GM18873 (cell line): Measurements from ENCODE around the gene MARCKS.

Experiments
- ATAC-seq: cut with Tn5 transposase; IDR thresholded peaks from one replicate; pipeline ENCODE4 v1.9.1; 2021; ENCODE audit warnings: mild to moderate bottlenecking, moderate library complexity, moderate number of reproducible peaks; ENCODE audit not compliant: unreplicated experiment, low FRiP score

Gene MARCKS

GRCh38 chr6:113856625-113857555 is at the start of gene MARCKS:
Gene MARCKS (plus strand): TSS chr6:113857345. CDS start chr6:113857746, 401 bp downstream.
- ATAC-seq: no peak

- ATAC-seq: peak; percentile 35
Measured at GRCh38 chr6:113809826-113810225, 47.3 kb upstream of the MARCKS start.

GRCh38 chr6:113813142-113813541 is 44.0 kb upstream of the MARCKS start:
- no peak for ATAC-seq

DNA sequence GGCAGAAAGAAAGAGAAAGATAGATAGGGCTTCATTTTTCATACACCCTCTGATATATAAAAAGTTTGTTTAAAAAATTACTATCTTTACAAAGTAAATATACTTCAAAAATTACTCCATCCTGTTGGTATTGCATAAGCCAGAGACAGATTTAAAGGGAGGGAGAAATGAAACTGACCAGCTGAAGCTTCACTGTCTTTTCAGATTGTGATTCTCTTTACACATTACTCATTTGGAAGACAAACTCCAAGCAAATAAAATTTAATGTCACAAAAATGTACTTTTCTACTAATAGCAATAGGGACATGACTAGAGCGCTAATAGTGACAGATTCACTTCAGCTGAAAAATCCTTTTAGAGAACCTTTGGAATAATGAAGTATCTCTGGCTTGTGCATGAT is 38.6 kb upstream of the MARCKS start:
- ATAC-seq: no peak

DNA sequence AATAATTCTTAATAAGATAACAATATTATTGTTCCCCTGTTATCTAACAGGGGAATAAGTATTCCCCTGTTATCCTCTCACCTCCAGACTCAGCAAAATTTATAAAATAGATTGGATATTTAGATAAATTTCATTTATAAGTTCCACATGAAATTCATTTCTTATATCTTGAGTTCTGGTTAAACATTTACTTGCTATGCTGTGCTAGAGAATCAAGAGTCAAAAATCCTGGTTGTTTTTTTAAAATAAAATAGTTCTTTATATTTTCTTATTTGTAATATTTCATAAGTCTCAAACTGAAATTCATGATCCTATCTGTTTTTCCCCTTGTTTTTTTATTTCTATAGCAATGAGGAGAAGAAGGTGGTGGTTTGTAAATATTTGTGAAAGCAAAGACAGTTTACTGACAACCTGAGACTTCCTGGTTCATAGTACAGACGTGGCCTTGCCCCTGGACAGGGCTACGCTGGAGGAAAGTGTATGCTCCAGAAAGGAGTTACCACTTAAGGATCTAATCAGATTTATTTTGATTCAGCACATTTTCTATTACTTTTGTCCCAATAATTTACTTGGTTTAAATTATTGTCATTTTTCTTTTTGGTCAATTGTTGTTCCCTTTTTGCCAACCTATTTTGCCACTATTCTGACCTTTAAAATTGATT is 37.8 kb upstream of the MARCKS start:
- ATAC-seq: no peak

DNA sequence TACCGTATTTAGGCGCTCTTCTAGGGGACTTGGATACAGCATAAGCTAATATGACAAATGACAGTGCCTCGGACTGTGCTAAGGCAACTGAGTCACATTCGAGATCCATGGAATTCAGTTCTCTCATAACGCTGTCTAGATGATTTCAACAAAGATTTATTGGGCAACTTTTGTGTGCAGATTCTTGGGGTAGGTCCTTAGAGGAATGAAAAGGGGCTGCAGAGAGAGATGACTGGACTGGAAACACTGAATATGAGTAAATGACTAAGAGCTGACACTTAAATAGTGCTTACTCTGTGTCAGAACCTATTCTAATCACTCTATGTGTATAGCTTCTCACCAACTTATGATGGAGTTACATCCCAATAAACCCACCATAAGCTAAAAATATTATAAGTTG is 36.4 kb upstream of the MARCKS start:
- ATAC-seq: no peak

DNA sequence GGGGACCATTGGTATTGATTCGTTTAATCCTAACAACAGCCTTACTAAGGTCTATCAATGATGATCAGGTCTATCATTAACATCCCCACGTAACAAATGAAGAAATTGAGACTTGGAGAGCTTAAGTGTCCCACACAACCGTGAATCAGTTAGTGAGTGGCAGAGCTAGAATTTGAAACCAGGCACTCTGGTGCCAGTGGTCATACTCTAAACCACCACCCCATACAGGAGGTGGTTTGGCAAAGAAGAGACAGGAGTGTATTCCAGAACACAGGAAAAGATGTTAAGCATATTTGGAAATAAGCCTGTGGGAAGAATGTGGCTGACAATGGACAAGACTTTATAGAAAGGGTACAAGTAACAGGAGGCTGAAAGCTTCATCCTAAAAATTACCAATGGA is 35.7 kb upstream of the MARCKS start:
- ATAC-seq: no peak

DNA sequence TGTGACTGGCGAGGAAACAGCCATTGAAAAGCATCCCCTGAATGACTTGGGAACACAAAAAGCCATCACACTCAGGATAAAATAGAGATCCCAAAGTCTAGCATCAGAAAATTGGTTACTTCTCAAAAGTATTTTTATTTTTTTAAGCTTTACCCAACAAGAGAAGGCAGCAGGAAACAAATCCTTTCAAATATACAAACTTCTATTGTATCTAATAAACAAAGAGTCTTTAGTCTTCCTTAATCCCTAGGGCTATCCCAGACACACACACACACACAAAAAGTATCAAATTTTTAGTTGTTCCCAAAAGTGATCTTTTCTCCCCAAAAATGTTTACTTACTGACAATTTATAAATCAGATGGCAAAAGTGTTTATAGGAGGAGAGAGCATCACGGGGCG is 33.2 kb upstream of the MARCKS start:
- ATAC-seq: no peak

GRCh38 chr6:113824411-113824810 is 32.7 kb upstream of the MARCKS start:
- no peak for ATAC-seq

DNA sequence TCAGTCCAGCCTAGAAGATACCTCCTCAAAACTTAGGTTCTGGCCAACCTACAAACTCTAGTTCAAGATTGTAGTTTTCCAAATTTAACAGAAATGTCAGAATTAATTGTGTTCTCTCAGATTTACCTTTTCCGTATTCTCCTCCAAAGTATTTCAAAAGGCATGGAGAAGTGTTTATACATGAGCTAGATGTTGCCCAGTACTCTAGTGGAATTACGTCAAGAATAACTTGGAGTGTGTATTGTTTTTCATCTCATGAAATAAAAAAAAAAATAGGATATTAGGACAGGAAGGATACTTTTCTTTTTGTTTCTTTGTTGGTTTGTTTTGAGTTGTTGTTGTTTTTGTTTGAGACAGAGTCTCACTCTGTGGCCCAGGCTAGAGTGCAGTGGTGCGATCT is 32.3 kb upstream of the MARCKS start:
- ATAC-seq: no peak

GRCh38 chr6:113825781-113826180 is 31.4 kb upstream of the MARCKS start:
- ATAC-seq: no peak

DNA sequence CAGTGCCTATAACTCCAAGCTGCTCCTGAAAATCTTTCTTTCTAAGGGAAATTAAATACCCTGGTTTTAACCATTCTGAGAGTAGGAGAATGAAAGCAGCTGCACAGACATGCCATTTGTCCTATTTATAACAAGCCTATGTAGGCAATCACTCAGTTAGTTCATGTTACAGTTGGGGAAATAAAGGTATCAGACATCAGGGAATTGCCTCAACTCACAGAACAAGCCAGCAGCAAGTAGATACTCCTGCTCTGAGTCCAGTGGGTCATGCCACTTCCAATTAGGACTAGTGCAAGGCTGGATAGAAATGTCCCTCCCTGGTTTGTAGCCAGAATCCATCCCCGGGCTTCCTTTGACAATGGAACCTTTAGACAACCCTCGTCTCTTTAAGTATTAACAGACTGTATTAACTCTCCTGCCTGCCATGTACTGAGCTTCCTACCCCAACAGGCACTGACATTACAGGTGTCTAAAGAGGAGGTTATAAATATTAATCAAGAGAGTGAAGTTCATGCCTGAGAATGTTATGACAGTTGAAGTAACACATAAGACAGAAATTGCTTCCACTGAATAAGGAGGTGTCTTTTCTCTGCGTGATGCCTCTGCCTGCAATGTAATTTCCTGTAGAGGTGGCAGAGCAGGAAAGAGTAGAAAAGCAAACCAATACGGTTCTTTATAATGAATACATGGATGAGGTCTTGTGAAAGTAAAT is 28.0 kb upstream of the MARCKS start:
- ATAC-seq: no peak

DNA sequence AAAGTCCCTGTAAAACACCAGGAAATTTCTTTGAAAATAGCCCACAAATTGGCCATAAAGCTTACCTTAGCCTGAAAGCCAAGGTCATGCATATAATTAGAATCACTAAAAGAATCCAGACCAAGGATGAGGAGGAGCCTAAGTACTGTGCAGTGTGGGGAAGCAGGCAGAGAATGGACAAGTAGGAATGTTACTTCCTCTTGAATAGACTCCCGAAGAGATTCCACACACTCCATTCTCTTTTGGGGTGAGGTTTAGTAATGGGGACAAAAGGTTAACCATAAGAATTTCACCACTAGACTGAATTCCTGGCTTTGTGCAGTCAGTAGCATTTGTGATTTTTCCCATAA is 27.5 kb upstream of the MARCKS start:
- no peak for ATAC-seq

DNA sequence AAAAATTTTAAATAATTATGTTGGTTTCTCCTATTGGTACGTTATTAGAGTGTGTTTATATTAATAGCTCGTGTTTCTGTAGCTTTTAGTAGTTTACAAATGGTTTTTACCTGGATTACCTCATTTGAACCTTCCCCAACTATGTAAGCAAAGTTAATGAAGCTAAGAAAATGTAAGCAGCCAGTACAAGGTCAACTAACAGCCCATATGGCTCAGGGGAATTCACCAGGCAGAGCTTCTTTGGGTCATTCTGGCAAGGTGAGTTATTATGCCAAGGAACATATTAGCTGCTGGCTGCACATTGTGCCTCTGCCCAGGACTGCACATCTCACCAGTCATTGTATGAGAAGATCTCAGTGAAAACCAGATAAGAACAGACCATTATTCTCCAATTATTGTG is 27.0 kb upstream of the MARCKS start:
- no peak for ATAC-seq

GRCh38 chr6:113833537-113833936 is 23.6 kb upstream of the MARCKS start:
- ATAC-seq: no peak

- no peak for ATAC-seq
Measured at GRCh38 chr6:113837170-113837569, 20.0 kb upstream of the MARCKS start.

DNA sequence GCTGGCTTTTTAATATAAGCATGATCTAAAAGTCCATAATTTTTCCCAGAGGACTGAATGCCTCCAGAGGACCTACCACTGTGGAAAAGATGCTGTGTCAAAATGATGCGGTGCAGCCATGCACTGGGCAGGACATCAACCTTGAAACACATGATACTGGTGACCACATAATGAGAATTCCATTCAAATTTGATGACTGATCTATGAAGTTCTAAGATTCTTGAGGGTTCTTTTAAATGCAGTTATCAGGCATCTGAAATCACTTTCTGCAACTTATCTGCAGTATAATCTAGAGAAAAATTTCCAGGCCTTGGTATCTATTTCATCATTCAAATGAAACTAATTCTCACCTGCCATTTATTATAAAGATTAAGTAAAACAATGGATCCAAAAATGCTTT is 15.0 kb upstream of the MARCKS start:
- ATAC-seq: peak; percentile 64

DNA sequence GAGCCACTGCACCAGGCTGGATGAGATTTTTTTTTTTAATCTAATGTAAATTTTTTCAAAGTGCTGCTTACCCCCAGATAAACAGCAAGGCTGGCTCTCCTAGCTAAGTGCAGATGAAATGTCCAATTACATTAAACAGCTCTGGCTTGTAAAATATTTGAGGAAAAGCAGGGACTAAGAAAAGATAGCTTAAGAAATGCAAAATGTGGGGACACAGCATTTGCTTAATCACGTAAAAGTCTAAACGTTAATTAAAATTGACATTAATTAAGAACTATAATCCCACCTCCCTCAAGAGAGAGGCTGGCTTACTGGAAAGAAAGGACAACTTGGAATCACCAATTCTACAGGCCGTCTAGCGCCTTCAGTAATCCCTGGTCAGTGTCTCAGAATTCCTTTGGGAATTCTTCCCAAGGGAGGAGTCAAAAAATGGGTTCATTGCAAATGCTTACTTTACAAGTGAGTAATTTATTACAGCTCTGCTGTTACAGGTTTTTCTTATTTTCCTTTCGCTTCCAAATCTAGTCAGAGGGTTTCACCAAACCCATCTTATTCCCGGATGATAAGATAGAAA is 13.6 kb upstream of the MARCKS start:
- no peak for ATAC-seq

- no peak for ATAC-seq
Measured at GRCh38 chr6:113846577-113846976, 10.6 kb upstream of the MARCKS start.

DNA sequence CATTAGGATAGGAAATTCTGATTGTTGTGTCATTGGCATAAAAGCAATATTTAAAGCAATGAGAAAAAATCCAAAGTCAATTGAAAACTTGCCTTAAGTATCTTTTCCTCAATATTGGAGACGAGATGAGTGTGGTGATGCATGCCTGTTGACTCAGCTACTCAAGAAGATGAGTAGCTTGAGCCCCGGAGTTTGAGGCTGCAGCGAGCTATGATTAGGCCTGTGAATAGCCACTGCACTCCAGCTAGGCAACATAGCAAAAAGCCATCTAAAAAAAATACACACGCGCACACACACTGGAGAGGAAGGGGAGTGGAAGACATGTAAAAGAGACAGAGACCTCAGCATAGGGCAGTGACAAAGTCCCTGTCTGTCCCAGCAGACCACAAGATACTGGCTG is 9.7 kb upstream of the MARCKS start:
- no peak for ATAC-seq

DNA sequence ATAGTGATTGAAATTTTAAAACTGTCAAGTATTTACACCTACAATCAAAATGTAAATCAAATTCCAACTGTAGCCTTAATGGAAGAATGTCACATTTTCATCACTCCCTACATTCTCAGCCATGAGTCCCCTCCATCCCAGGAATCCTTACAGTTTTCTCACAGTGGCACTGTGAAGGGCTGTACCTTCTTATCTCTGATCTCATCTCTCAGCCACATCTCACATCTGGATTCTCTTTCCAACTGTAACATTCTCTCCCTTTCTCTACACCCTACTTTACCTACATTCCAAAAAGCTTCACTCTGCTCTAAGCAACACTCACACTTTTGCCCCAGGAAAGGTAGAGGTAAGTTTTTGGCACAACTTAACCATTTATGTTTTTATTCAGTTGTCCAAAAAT is 8.9 kb upstream of the MARCKS start:
- ATAC-seq: no peak
